ENCODE data around the gene OR2T12.
"Not testable (repeated sequence)": the region's sequence is repeated elsewhere in the genome, so short reads cannot be mapped to it uniquely, and the experiment has no call there.

OR2T12 gene

DNA sequence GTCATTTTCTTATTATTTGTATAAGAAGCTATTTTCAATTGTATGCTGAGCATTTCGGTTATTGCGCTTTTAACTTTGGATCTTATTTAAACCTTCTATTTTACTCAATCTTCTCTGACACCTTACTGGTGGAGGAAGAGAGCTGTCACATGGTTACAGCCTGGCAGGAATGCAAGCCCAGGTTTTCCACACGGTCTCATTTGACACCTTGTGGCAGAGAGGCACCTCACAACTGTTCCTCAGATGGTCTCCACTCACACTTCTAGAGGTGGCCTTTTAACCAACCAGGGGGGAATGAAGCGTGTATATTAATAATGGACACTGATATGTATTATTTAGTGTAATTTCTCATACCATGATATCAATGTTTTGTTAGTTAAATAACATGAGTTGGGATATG, 35.0 kb downstream of the OR2T12 start:
- FAIRE-seq (no peak), DNase-seq (ENCODE audit: insufficient read length, low spot score) (no peak)
- TF ChIP-seq POU2F2 (IDR thresholded peaks at IDR 0.05; ENCODE audit: low read depth, low read length) (no peak), SPI1 (IDR thresholded peaks at IDR 0.05; ENCODE audit: low read depth, low read length) (no peak), POLR2A (IDR thresholded peaks at IDR 0.05; ENCODE audit: low read depth, low read length) (no peak), TAF1 (IDR thresholded peaks at IDR 0.05; ENCODE audit: low read depth, low read length) (no peak), POLR2AphosphoS5 (IDR thresholded peaks at IDR 0.05; ENCODE audit: low read depth, low read length) (no peak), PAX5 (IDR thresholded peaks at IDR 0.05; ENCODE audit: insufficient read depth, low read length, severe bottlenecking) (no peak)

DNA sequence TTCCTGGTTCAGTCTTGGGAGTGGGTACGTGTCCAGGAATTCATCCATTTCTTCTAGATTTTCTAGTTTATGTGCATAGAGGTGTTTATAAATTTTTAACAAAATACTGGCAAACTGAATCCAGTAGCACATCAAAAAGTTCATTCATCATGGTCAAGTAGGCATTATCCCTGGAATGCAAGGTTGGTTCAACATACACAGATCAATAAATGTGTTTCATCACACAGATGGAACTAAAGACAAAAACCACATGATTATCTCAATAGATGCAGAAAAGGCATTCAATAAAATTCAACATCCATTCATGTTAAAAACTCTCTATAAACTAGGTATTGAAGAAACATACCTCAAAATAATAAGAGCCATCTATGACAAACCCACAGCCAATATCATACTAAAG, 43.9 kb downstream of the OR2T12 start:
- FAIRE-seq; DNase-seq (ENCODE audit: insufficient read length, low spot score): not testable (repeated sequence)

DNA sequence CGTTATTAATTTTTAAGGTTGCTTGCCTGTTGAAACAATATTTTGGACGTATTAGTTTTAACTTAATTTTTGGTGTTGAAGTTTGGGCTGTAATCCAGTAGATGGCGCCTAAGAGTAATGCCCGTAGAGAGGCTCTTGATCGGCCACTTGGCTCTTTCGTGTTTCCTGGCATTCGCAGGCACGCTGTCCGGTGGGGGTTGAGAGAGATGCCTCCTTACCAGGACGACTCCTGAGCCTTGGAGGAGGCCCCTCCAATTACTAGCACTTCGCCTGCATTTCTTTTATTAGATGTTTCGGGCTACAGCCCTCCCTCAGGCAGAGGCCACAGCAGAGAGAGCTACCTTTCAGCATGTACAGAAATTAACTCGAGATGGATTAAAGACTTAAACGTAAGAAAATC, 60.0 kb downstream of the OR2T12 start:
- TF ChIP-seq POLR2A (IDR thresholded peaks at IDR 0.05; ENCODE audit: low read depth, low read length) (no peak), POU2F2 (IDR thresholded peaks at IDR 0.05; ENCODE audit: low read depth, low read length) (no peak), PAX5 (IDR thresholded peaks at IDR 0.05; ENCODE audit: insufficient read depth, low read length, severe bottlenecking) (no peak), POLR2AphosphoS5 (IDR thresholded peaks at IDR 0.05; ENCODE audit: low read depth, low read length) (no peak), SPI1 (IDR thresholded peaks at IDR 0.05; ENCODE audit: low read depth, low read length) (no peak), TAF1 (IDR thresholded peaks at IDR 0.05; ENCODE audit: low read depth, low read length) (no peak)
- DNase-seq (ENCODE audit: insufficient read length, low spot score), result peak; percentile 16
- peak; percentile 71 for FAIRE-seq

Data from GM12891 (cell line).